GF-D8 (cell line): ENCODE measurements around the gene SETDB2.

Experiments used
- DNase-seq: peaks from one replicate; lab custom pipeline; 2025; lab: John Stamatoyannopoulos, UW

The SETDB2 gene

GRCh38 chr13:49435992-49436391 is 8.1 kb upstream of the SETDB2 start:
- DNase-seq, result no peak

- DNase-seq, result no peak
These were observed 7.2 kb upstream of the SETDB2 start for GRCh38 chr13:49436890-49437289.

- no peak for DNase-seq
These were observed 6.4 kb upstream of the SETDB2 start for GRCh38 chr13:49437705-49438104.

GRCh38 chr13:49439609-49440008 is 4.5 kb upstream of the SETDB2 start:
- no peak for DNase-seq

GRCh38 chr13:49441312-49441711 is 2.8 kb upstream of the SETDB2 start:
- no peak for DNase-seq

- no peak for DNase-seq
These were observed 2.2 kb upstream of the SETDB2 start for GRCh38 chr13:49441846-49442245.

- no peak for DNase-seq
These were observed 744 bp upstream of the SETDB2 start for GRCh38 chr13:49443357-49443703.

- DNase-seq, result peak; percentile 87
These were observed 686 bp downstream of the SETDB2 start for GRCh38 chr13:49444524-49445395.

- no peak for DNase-seq
These were observed 2.4 kb downstream of the SETDB2 start for GRCh38 chr13:49446473-49446872.

- no peak for DNase-seq
These were observed 4.7 kb downstream of the SETDB2 start for GRCh38 chr13:49448753-49449152.

- DNase-seq, result peak; percentile 33
These were observed 6.2 kb downstream of the SETDB2 start for GRCh38 chr13:49450105-49450819.

GRCh38 chr13:49452725-49453457 is 8.8 kb downstream of the SETDB2 start:
- DNase-seq, result no peak

- DNase-seq, result no peak
These were observed 9.4 kb downstream of the SETDB2 start for GRCh38 chr13:49453465-49453864.

GRCh38 chr13:49454388-49455006 is 10.4 kb downstream of the SETDB2 start:
- DNase-seq, result no peak

- no peak for DNase-seq
These were observed 10.9 kb downstream of the SETDB2 start for GRCh38 chr13:49455007-49455398.

- no peak for DNase-seq
These were observed 12.1 kb downstream of the SETDB2 start for GRCh38 chr13:49456156-49456555.

- DNase-seq, result no peak
These were observed 13.1 kb downstream of the SETDB2 start for GRCh38 chr13:49457221-49457620.

GRCh38 chr13:49459580-49459979 is 15.5 kb downstream of the SETDB2 start:
- DNase-seq, result no peak

- DNase-seq, result no peak
These were observed 20.0 kb downstream of the SETDB2 start for GRCh38 chr13:49464085-49464484.

- DNase-seq, result no peak
These were observed 20.7 kb downstream of the SETDB2 start for GRCh38 chr13:49464621-49465325.

- no peak for DNase-seq
These were observed 22.3 kb downstream of the SETDB2 start for GRCh38 chr13:49466292-49466838.
